Keratinocyte (primary cell): Measurements from ENCODE around the gene MMP28. TPM values are rescaled to one million over a fixed set of nuclear protein-coding genes. Genes with fewer than 3 reads are reported as not detected.

Experiments
- DNase-seq: peaks from one replicate; pipeline ENCODE4 v3.0.0-alpha.2; 2011; ENCODE audit warnings: low read depth, missing footprints, low spot score
- FAIRE-seq: peaks from 2 replicates; lab custom pipeline; 2011; peaks lifted over from hg19 to GRCh38; lab: Jason Lieb, UNC
- H2AFZ ChIP-seq: 2 replicates; pipeline ENCODE4 v1.6.0; 2012; ENCODE audit warnings: low read length, control low read depth, inconsistent platforms; ENCODE audit not compliant: control insufficient read depth
- H3K27ac ChIP-seq: 2 replicates; pipeline ENCODE4 v1.5.1; 2011; ENCODE audit warnings: low read length; ENCODE audit not compliant: control insufficient read depth, insufficient read depth
- H3K27me3 ChIP-seq: 3 replicates; pipeline ENCODE4 v1.6.0; 2011; ENCODE audit warnings: low read length; ENCODE audit not compliant: control insufficient read depth, insufficient read depth; ENCODE audit errors: extremely low read depth
- H3K36me3 ChIP-seq, 2 experiments: 2 replicates in 1 of 2; 3 replicates in 1 of 2; pipeline ENCODE4 v1.5.1; 2011; ENCODE audit warnings: low read length in 2 of 2, mild to moderate bottlenecking in 1 of 2; ENCODE audit not compliant: control insufficient read depth in 2 of 2, insufficient read depth in 2 of 2; ENCODE audit errors: extremely low read depth in 1 of 2
- H3K4me1 ChIP-seq: 3 replicates; pipeline ENCODE4 v1.5.1; 2011; ENCODE audit warnings: low read length; ENCODE audit not compliant: control insufficient read depth, insufficient read depth; ENCODE audit errors: extremely low read depth
- H3K4me2 ChIP-seq: 3 replicates; pipeline ENCODE4 v1.6.0; 2011; ENCODE audit warnings: low read depth, low read length; ENCODE audit not compliant: control insufficient read depth, insufficient read depth; ENCODE audit errors: extremely low read depth
- H3K4me3 ChIP-seq, 3 experiments: fragments of 200-600 bp in 1 of 3; sonication (generic) in 1 of 3; 2 replicates in 2 of 3; 3 replicates in 1 of 3; pipeline ENCODE4 v1.5.1; 2011 to 2016; ENCODE audit warnings: low read length in 3 of 3, mild to moderate bottlenecking in 3 of 3, control low read depth in 2 of 3, inconsistent platforms in 1 of 3, low read depth in 1 of 3, mixed read lengths in 1 of 3, mixed run types in 1 of 3, moderate library complexity in 1 of 3; ENCODE audit not compliant: control insufficient read depth in 2 of 3, insufficient read depth in 2 of 3; ENCODE audit errors: extremely low read depth in 1 of 3
- H3K79me2 ChIP-seq: 2 replicates; pipeline ENCODE4 v1.6.0; 2012; ENCODE audit warnings: low read length; ENCODE audit not compliant: control insufficient read depth, insufficient read depth
- H3K9ac ChIP-seq: 3 replicates; pipeline ENCODE4 v1.6.0; 2011; ENCODE audit warnings: low read length; ENCODE audit not compliant: control insufficient read depth, insufficient read depth; ENCODE audit errors: extremely low read depth
- H3K9me1 ChIP-seq: 3 replicates; pipeline ENCODE4 v1.6.0; 2011; ENCODE audit warnings: low read length; ENCODE audit not compliant: control insufficient read depth, insufficient read depth; ENCODE audit errors: extremely low read depth
- H3K9me3 ChIP-seq: 2 replicates; pipeline ENCODE4 v1.5.1; 2012; ENCODE audit warnings: low read depth, low read length; ENCODE audit not compliant: control insufficient read depth
- H4K20me1 ChIP-seq: 3 replicates; pipeline ENCODE4 v1.6.0; 2011; ENCODE audit warnings: low read length; ENCODE audit not compliant: control insufficient read depth, insufficient read depth; ENCODE audit errors: extremely low read depth
- CTCF ChIP-seq, 3 experiments: IDR thresholded peaks in 1 of 3; conservative IDR thresholded peaks in 1 of 3; optimal IDR thresholded peaks in 1 of 3; 2 replicates in 2 of 3; 3 replicates in 1 of 3; pipeline versions ENCODE3 to v1.5.1; 2011; ENCODE audit warnings: low read length in 3 of 3, mild to moderate bottlenecking in 3 of 3, moderate library complexity in 2 of 3, control low read depth in 1 of 3, inconsistent platforms in 1 of 3; ENCODE audit not compliant: insufficient read depth in 2 of 3; ENCODE audit errors: extremely low read depth in 1 of 3
- EZH2 ChIP-seq: IDR thresholded peaks from one replicate; pipeline ENCODE4 v1.6.1; 2012; ENCODE audit warnings: inconsistent platforms, mild to moderate bottlenecking, low read length, moderate library complexity
- dilution Hi-C: fragments of 300-500 bp; cut with MboI; formaldehyde crosslinking; loops from one replicate; pipeline ENCODE4 v1.7.0; 2020; ENCODE audit warnings: low sequenced_read_pairs; ENCODE audit not compliant: extremely low pct_ligation_motif_present
- polyA plus RNA-seq, 5 experiments: library from polyadenylated mRNA; depleted of rRNA in 3 of 5; stranded (reverse) in 3 of 5; stranded (forward) in 1 of 5; unstranded in 1 of 5; fragments of >200 nt; gene quantifications; 1 replicate in 1 of 5; 2 replicates in 3 of 5; 3 replicates in 1 of 5; pipeline versions ENCODE4 v1.2.1 to v1.2.3, GENCODE V29; 2011 to 2012; ENCODE audit warnings: missing spikeins in 2 of 5, low read depth in 1 of 5, low replicate concordance in 1 of 5

Gene MMP28
- polyA plus RNA-seq, 1 donor (not counting 4 experiments of a cell fraction or from before 2014, with no cell fraction given) = 21.3 TPM

- Histone ChIP-seq H3K27ac (no peak overlapping the region), H3K4me1 (peaks cover 12% of the 10 kb centered on the region), H3K27me3 (peaks cover 51% of the 10 kb centered on the region), H3K4me2 (no peak overlapping the region), H3K9ac (no peak overlapping the region), H2AFZ (no peak overlapping the region), H3K36me3 (no peaks in the 10 kb centered on the region), H3K9me1 (no peaks in the 10 kb centered on the region), H3K9me3 (no peaks in the 10 kb centered on the region), H3K79me2 (no peaks in the 10 kb centered on the region), H3K4me3 (no peak overlapping the region), H4K20me1 (no peaks in the 10 kb centered on the region)
- DNase-seq (no peak), FAIRE-seq (no peak)
- TF ChIP-seq CTCF (optimal IDR thresholded peaks at IDR 0.05 in 1 of 3, IDR thresholded peaks at IDR 0.05 in 1 of 3, conservative IDR thresholded peaks at IDR 0.05 in 1 of 3; ENCODE audit: extremely low read depth in 1 of 3, insufficient read depth in 2 of 3, low read length in 3 of 3) (no peak), EZH2 (no peak)
- dilution Hi-C loops = no loop called here
Measured at GRCh38 chr17:35743626-35744328, 51.7 kb downstream of the MMP28 start.

- no peak for FAIRE-seq
- Histone ChIP-seq H3K9ac (no peak overlapping the region), H3K9me3 (no peaks in the 10 kb centered on the region), H2AFZ (no peak overlapping the region), H3K79me2 (no peaks in the 10 kb centered on the region), H3K4me1 (peaks cover 5% of the 10 kb centered on the region), H3K27ac (no peak overlapping the region), H3K4me3 (no peak overlapping the region), H3K36me3 (no peaks in the 10 kb centered on the region), H3K27me3 (peaks cover 57% of the 10 kb centered on the region), H4K20me1 (no peaks in the 10 kb centered on the region), H3K9me1 (no peaks in the 10 kb centered on the region), H3K4me2 (no peak overlapping the region)
- no peak for DNase-seq
- dilution Hi-C loops = no loop called here
- TF ChIP-seq EZH2 (no peak), CTCF (optimal IDR thresholded peaks at IDR 0.05 in 1 of 3, IDR thresholded peaks at IDR 0.05 in 1 of 3, conservative IDR thresholded peaks at IDR 0.05 in 1 of 3; ENCODE audit: extremely low read depth in 1 of 3, insufficient read depth in 2 of 3, low read length in 3 of 3) (no peak)
Measured at GRCh38 chr17:35742896-35743477, 52.5 kb downstream of the MMP28 start.
